GM12801 (cell line): ENCODE results near the gene DAB1.

Experiments
- CTCF ChIP-seq: IDR thresholded peaks from one replicate; pipeline ENCODE4 v1.5.1; 2011; ENCODE audit warnings: control low read depth; ENCODE audit not compliant: insufficient read length; ENCODE audit errors: extremely low read depth

DAB1 gene

GRCh38 chr1:56985857-56986256, 438.0 kb downstream of the DAB1 start:
- TF ChIP-seq CTCF, result no peak

GRCh38 chr1:56983484-56983883, 440.4 kb downstream of the DAB1 start:
- TF ChIP-seq CTCF, result no peak

GRCh38 chr1:56979986-56980755, 443.7 kb downstream of the DAB1 start:
- TF ChIP-seq CTCF, result no peak

- TF ChIP-seq CTCF, result no peak
These were observed 445.0 kb downstream of the DAB1 start for GRCh38 chr1:56978819-56979218.

- TF ChIP-seq CTCF, result no peak
These were observed 445.9 kb downstream of the DAB1 start for GRCh38 chr1:56977910-56978309.

- no peak for TF ChIP-seq CTCF
These were observed 448.4 kb downstream of the DAB1 start for GRCh38 chr1:56975446-56975845.

GRCh38 chr1:56973923-56974742, 449.7 kb downstream of the DAB1 start:
- no peak for TF ChIP-seq CTCF
